ENCODE data around the gene PNPO.
"Not testable (repeated sequence)": the region's sequence is repeated elsewhere in the genome, so short reads cannot be mapped to it uniquely, and the experiment has no call there.

Gene PNPO

DNA sequence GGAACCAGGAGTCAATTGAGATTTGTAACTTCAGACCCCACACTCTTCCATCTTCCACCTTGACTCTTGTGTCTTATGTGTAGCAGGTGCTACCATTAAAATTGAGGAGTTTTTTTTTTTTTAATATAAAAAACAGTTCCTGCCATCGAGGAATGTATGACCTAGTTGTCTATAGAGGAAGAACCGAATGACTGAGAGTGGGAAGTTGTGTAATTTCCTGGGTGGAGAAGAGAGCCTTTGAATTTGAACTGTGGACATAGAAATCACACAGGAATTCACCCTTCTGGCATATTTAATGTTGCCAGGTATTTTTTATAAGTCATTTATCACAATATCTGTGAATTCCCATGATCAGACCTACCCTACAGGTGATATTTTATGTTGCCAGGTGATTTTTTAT is 23.4 kb upstream of the PNPO start:
- DNase-seq (ENCODE audit: low read depth), result no peak

DNA sequence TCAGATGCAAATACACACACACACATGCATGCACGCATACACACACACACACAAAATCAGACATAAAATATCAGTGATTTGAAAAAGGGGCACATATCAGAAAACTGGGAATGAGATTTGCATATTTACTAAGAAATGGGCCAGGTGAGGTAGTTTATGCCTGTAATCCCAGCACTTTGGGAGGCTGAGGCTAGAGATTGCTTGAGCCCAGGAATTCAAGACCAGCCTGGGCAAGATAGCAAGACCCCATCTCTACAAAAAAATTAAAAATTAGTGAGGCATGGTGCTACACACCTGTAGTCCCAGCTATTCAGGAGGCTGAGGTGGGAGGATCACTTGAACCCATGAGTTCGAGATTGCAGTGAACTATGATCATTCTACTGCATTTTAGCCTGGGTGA is 22.4 kb upstream of the PNPO start:
- no peak for DNase-seq (ENCODE audit: low read depth)

GRCh38 chr17:47919889-47920288 is 21.5 kb upstream of the PNPO start:
- DNase-seq (ENCODE audit: low read depth), result not testable (repeated sequence)

DNA sequence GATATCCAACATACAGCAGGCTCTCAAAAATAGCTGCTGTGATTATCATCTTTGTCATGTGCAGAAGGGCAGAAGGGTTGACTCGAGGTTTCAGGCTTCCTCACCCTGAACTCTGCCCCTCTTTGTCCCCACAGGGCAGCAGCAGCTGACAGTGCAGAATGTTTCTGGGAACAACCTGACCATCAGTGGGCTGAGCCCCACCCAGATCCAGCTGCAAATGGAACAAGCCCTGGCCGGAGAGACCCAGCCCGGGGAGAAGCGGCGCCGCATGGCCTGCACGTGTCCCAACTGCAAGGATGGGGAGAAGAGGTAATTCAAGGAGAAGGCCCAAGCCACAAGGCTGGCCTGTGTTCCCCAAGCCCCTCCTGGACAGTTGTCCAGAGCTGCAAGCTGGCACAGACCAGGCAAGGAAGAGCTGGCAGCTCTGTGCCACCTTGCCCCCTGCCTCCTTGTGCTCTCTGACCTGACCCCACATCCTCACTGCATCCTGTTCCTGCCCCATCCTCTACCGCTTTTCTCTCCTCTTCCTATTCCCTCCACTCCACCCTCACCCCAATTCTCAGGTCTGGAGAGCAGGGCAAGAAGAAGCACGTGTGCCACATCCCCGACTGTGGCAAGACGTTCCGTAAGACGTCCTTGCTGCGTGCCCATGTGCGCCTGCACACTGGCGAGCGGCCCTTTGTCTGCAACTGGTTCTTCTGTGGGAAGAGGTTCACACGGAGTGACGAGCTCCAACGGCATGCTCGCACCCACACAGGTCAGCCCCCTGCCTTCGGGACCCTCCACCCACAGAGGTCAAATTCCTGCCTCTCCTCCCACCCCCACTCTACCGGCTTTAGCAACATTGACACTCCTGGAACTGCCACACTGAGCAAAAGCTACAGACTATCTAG is 16.3 kb upstream of the PNPO start:
- no peak for DNase-seq (ENCODE audit: low read depth)

- DNase-seq (ENCODE audit: low read depth), result no peak
Measured at GRCh38 chr17:47925678-47925988, 15.7 kb upstream of the PNPO start.

DNA sequence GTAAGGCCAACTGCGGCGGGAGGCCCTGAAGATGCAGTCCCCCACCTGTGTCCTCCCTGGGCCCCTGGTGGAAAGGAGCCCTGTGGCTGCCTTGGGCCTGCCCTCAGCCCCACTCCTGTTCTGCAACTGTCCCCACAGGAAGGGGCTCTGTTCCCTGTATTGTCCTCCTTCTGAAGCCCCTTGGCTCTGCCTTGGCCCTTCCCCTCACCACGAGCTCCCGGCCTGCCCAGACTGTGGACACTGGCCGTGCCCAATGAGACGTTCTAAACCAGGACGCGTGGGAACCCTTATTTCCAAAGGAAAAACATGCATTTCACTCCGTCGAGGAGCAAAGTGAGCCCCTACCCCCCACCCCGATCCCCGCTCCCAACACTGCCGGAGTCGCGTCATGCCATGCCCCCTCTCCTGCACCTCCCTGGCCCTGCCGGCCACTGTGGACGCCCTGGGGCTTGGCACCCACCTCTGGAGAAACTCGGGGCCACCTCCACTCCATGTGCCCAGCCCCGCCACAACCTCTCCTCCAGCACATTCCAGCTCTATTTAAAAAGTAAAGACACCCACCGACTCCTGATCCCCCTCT is 13.5 kb upstream of the PNPO start:
- DNase-seq (ENCODE audit: low read depth), result no peak

DNA sequence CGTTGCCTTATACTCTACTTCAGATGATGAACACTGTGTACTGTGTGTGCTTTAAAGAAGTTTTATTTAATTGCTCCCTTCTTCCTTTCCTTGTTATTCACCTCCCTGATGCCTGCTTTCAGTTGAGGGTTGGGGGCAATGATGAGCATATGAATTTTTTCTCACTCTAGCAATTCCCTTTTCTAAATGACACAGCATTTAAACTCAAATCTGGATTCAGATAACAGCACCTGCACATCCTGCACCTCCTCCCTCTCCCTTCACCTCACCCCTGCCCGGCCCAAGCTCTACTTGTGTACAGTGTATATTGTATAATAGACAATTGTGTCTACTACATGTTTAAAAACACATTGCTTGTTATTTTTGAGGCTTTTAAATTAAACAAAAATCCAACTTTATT is 13.0 kb upstream of the PNPO start:
- no peak for DNase-seq (ENCODE audit: low read depth)

GRCh38 chr17:47929218-47930000 is 12.0 kb upstream of the PNPO start:
- DNase-seq (ENCODE audit: low read depth), result no peak

GRCh38 chr17:47931848-47932247 is 9.5 kb upstream of the PNPO start:
- no peak for DNase-seq (ENCODE audit: low read depth)

- peak; percentile 26 for DNase-seq (ENCODE audit: low read depth)
Measured at GRCh38 chr17:47934856-47935255, 6.5 kb upstream of the PNPO start.

GRCh38 chr17:47935468-47935867 is 5.9 kb upstream of the PNPO start:
- not testable (repeated sequence) for DNase-seq (ENCODE audit: low read depth)

DNA sequence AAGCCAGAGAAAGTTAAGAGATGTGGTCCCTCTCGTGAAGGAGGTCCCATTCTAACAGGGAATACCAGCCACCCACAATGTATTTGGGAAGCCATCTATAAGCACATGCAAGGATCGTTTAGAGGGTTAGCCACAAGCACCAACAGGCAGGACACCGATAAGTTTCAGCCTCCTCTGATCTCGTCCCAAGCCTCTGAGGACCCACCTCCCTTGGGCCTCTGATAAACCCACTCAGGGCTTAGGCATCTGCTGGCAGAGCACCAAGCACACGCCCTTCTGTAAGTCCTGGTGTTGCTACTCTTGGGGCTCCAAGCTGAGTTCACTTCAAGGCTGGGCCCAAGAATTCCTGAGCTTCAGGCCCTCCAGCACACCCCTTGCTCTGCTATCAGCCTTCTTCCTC is 5.4 kb upstream of the PNPO start:
- peak; percentile 97 for DNase-seq (ENCODE audit: low read depth)

- DNase-seq (ENCODE audit: low read depth), result no peak
Measured at GRCh38 chr17:47937941-47938340, 3.4 kb upstream of the PNPO start.

DNA sequence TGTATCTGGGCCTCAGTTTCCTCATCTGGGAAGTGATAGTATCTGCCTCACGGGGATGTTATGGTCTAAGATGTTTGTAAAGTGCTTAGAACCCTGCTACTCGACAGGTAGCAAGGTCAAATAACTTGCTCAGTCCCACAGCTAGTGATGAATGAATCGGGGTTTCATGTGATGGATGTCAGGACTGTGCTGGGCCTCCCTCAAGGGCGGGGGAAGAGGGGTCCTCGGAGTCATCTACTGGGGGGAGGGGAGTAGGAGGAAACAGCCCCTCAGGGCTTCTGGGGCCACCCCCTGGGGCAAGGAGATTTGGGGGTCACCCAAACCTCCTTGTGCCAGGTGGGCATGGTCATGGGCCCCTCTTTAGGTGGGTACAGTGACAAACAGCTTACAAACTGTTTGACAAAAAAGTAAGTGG is 732 bp downstream of the PNPO start:
- no peak for DNase-seq (ENCODE audit: low read depth)

DNA sequence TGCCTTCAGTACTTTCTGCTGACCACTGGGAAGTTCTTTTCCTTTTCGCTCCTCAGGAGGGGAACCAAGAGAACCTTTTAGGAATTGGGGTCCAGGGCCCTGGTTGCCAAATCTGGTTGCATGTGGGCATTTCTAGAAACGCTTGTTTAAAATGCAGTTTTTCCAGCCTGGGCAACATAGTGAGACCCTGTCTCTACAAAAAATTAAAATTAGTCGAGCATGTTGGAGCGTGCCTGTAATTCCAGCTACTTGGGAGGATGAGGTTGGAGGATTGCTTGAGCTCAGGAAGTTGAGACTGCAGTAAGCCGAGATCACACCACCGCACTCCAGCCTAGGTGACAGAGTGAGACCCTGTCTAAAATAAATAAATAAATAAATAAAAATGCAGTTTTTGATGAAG is 1.2 kb downstream of the PNPO start:
- DNase-seq (ENCODE audit: low read depth), result no peak

DNA sequence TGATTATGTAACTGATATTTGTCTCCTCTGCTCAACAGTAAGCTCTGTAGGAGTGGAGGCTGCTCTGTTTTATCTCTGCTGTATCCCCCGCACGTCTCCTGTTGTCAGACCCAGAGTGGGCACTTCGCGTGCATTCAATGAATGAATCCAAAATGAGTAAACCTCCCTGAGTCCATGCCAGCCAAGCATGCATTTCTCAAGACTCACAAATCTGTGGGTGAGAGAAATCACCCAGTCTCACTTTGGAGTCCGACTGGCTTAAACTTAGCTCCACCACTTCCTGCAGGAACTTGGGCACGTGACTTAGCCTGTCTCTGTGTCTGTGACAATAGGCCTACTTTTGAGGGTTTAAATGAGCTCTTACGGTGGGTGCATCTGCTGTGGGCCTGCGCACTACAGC is 3.7 kb downstream of the PNPO start:
- DNase-seq (ENCODE audit: low read depth), result no peak

DNA sequence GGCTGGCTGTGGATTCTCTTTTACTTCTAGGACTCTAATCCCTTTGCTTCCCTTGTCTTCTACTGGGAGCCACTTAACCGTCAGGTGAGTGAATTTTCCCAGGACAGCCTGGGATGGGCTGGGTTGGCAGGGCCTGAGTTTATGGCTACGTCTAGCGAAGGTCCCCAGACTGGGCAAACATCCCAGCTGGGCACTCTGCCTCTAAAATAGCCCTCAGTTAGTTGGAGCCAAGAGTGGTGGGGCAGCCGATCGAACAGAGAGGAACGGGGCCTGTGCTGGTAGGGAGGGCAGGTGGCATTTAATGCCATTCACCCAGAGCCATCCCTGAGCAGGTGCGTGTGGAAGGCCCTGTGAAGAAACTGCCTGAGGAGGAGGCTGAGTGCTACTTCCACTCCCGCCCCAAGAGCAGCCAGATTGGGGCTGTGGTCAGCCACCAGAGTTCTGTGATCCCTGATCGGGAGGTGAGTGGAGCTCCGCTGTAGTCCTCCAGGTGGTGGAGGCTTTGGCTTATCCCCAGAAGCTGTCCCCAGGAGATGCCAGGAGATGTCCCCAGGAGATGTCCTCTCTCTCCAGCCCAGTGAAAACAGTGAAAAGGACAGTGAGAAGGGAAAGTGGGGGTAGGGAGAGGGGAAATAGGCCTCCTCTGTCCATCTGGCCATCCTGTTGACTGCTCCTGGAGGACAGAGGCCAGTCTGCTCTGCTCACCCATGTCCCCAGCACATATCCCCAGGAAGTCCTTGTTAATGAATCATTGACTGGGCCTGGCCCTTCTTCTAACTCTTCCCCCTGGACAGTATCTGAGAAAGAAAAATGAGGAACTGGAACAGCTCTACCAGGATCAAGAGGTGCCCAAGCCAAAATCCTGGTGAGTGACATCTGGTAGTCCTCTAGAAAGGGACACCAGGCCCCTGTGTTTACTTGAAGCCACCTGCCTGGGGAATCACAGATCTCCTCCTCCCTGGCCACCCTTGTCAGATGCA is 4.4 kb downstream of the PNPO start:
- DNase-seq (ENCODE audit: low read depth), result no peak

DNA sequence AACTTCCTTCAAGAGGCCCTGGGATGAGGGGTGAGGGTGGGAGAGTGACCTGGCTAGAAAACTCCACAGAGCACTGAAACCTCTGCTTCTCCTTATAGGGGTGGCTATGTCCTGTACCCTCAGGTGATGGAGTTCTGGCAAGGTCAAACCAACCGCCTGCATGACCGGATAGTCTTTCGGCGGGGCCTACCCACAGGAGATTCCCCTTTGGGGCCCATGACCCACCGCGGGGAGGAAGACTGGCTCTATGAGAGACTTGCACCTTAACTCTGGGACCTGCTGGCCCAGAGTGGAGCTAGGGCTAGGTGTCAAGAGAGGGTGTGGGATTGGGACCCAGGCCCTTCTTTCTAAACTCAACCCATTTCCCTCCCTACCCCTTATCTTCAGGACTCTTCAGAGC is 5.1 kb downstream of the PNPO start:
- DNase-seq (ENCODE audit: low read depth), result no peak

DNA sequence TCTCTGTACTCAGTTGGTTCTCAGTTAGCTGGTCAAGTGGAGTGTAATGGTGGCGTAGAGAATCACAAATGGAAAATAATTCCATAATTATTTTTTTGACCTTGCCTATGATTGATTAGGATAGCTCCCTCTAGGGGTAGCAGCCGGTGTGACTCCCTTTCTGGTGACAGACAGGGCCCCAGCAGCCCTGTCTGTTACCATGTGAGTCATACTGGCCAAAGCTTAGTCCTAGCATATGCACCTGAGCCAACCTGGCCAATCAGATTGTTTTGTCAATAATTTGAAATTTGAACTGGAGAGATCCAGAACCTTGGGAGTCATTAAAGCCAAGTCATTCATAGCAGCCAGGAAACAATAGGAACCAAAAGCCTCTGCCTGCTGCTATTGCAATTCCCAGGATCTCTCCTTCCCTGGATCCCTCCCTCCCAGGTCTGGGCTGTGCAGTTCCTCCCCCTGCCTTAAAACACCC is 5.6 kb downstream of the PNPO start:
- peak; percentile 82 for DNase-seq (ENCODE audit: low read depth)

DNA sequence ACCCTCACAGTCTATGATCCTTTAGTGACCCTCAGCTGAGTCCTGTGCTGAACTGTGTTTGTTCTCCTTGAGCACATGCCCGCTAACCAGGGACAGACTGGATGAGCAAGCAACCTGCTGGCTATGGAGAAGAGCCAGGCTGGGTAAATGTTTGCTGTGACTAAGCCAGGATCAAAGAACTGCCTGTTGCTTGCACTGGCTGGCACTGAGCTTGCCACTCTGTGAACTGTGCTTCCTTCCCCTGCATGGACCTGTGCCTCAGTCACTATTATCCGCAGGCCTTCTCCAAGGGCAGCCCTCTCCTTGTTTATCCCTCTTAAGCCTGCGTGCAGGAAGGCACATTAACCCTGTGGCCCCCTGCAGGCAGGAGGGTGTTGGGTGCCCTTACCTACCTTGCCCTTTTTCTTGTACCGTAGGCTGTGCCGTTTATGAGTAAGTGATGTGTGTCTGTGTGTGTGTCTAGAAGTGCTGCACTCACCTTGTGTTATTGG is 7.4 kb downstream of the PNPO start:
- no peak for DNase-seq (ENCODE audit: low read depth)

DNA sequence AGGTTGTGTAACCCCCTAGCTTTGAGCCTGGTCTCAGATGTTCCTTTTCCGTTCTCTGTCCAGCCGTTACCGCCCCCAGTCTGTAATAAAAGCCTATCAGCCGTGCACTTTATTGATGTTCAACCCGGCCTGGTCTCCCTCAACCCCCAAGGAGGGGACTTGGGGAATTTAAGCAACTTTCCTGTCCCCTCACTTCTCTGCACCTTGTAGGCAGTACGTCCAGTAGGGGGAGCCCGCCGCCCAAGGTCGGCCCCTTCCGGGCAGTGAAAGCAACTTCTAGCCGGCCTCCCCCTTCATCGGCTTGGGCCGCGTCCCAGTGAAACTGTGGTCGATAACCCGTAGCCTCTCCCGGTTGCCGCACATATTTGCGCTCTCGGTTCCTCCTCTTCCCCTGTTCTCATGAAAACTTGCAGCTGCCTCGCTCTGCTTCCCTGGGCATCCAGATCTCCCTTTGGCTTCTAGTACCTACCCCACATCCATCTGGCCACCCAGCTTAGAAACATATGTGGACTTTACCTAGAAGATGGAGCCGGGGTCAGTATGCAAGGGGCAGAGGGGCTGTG is 7.9 kb downstream of the PNPO start:
- peak; percentile 46 for DNase-seq (ENCODE audit: low read depth)
